GM18526 (cell line): ENCODE data around the gene GTF3C6.

ENCODE experiments used
- POLR2A ChIP-seq: IDR thresholded peaks from 3 replicates; pipeline ENCODE4 v1.6.1; 2011; ENCODE audit not compliant: insufficient read length; ENCODE audit errors: extremely low read depth

The GTF3C6 gene

DNA sequence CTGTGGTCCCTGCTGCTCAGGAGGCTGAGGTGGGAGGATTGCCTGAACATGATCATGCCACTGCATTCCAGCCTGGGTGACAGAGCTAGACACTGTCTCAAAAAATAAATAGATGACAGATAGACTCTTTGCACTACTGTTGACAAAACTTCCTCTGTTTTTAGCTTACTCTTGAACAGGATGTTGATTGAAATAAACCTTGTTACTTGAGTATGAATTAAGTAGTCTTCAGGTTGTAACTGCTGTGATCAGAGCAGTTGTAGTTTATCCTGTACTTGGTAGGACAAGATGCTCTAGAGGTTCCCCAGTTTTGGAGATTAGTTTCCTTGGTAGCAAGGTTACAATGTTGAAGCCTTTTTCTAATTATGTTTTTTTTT, 1.5 kb downstream of the GTF3C6 start:
- no peak for TF ChIP-seq POLR2A

DNA sequence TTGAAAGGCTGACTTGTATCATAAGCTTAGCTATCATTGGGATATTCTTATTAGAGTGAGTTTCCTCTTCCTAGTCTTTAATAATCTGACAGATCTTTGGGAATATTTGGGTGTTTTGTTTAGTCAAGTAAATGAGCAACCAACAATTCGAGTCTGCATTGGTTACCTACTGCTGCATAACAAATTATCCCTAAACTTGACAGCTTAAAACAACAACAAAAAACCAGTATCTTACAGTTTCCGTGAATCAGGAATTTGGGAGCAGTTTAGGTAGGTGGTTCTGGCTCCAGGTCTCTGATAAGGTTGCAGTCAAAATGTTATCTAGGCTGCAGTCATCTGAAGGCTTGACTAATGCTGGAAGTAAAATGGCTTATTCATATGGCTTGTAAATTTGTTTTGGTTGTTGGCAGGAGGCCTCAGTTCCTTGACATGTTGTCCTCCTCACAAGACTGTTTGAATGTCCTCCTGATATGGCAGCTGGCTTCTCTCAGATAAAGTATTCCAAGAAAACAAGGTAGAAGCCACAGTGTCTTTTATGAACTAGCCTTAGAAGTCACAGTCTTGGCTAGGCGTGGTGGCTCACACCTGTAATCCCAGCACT, 7.2 kb downstream of the GTF3C6 start:
- TF ChIP-seq POLR2A, result no peak

DNA sequence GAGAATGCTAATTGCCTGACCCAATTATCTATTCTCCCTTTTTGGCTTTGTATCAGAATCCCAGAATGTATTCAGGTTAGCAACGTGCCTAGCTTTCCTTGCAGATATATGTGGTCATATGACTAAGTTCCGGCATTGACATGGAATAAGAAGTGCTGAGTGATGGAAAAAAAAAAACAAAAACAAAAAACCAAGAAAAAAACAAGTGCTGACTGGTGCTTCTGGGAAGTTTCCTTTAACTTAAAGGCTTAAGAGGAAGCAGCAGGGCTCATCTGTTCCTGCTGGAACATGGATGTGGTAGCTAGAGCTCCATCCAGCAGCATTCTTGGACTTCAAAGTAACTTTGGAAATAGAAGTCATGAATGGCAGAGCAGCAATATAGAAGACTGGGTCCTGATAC, 13.0 kb downstream of the GTF3C6 start:
- no peak for TF ChIP-seq POLR2A

DNA sequence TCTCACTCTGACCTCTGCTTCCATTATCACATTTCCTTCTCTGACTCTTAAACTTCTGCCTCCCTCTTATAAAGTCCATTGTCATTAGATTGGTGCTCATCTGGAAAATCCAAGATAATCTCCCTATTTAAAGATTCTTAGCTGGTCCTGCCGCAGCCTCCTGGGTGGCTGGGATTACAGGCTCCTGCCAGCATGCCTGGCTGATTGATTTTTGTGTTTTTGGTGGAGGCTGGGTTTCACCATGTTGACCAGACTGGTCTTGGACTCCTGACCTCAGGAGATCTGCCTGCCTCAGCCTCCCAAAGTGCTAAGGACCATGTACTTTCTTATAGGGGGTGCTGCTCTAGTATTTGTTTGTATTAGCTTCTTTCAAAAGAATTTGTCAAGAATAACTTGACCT, 18.1 kb downstream of the GTF3C6 start:
- TF ChIP-seq POLR2A, result no peak

DNA sequence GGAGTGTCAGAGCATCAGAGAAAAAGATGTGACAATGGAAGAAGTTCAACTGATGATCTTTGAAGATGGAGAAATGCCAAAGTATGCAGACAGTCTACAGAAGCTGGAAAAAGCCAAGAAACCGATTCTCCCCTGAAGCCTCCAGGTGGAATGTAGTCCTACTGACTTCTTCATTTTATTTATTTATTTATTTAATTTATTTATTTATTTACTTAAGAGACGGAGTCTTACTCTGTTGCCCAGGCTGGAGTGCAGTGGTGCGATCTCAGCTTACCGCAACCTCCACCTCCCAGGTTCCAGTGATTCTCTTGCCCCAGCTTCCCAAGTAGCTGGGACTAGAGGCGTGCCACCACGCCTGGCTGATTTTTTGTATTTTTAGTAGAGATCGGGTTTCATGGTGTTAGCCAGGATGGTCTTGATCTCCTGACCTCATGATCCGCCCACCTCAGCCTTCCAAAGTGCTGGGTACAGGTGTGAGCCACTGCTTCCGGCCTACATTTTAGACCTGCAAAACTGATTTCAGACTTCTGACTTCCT, 21.1 kb downstream of the GTF3C6 start:
- no peak for TF ChIP-seq POLR2A

DNA sequence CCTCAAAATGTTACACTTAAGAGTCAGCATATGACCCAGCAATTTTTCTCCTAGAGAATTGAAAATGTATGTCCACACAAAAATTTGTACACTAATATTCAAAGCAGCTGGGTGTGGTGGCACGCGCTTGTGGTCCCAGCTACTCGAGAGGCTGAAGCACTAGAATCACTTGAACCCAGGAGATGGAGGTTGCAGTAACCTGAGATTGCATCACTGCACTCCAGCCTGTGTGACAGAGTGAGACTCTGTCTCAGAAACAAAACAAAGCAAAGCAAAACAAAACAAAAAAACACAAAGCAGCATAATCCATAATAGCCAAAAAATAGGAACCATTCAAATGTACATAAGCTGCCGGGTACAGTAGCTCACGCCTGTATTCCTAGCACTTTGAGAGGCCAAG, 21.7 kb downstream of the GTF3C6 start:
- TF ChIP-seq POLR2A, result no peak

DNA sequence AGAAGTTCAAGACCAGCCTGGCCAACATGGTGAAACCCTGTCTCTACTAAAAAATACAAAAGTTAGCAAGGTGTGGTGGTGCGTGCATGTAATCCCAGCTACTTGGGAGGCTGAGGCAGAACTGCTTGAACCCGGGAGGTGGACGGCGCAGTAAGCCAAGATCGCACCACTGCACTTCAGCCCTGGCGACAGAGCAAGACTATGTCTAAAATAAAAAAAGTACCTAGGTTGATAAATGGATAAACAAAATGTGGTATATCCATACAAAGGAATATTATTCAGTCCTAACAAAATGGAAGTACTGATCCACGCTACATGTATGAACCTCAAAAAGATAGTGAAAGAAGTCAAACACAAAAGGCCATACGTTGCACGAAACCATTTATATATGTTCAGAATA, 22.1 kb downstream of the GTF3C6 start:
- no peak for TF ChIP-seq POLR2A

DNA sequence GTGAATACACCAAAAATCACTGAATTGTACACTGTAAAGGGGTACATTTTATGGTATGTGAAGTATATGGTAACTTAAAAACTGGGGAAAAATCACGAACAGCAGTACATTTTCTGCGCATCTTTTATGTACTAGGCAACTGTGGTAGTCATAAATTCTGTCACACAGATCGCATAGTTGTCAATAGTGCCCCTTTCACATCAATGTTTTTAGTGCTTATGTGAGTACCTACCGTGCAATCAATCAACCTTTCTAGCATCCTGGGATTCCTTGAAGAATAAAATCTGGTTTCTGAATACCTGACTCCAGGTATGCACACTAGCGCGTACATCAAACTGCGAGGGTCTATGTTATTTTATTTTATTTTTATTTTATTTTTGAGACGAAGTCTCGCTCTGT, 22.7 kb downstream of the GTF3C6 start:
- no peak for TF ChIP-seq POLR2A

DNA sequence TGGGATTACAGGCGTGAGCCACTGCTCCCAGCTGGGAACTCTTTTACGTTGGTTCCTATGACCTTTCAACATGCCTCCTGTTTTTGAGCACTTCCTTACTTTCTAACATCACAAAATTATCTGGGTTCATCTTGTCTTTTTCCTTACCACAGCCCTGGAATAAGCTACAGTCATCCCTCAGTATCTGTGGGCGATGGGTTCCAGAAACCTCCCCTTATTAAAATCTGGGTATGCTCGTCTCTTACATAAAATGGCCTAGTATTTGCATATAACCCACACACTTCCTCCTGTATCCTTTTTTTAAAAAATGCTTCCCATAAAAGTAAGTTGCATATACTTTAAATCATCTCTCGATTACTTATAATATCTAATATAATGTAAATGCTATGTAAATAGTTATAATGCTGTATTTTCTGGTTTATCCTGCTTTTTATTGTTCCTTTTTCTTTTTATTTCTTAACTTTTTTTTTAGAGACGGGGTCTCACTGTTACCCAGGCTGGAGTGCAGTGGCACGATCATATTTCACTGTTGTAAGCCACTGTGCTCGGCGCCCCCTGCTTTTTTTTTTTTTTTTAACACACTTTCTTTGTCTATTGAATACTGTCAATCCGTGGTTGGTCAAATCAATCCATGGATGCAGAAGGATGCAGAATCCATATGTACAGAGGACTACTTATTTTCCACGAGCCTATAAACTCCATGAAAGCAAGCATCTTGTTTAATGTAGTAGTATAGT, 32.5 kb downstream of the GTF3C6 start:
- no peak for TF ChIP-seq POLR2A

DNA sequence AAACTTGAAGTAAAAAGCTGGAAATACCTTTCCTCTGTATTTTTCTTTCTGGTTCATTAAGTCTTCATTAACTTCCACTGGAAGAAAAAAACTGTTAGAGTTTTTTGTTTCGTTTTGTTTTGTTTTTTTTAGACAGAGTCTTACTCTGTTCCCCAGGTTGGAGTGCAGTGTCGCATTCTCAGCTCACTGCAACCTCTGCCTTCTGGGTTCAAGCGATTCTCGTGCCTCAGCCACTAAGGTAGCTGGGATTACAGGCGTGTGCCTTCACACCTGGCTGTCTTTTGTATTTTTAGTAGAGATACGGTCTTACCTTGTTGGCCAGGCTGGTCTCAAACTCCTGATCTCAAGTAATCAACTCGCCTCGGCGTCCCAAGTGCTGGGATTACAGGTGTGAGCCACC, 38.2 kb downstream of the GTF3C6 start:
- no peak for TF ChIP-seq POLR2A

DNA sequence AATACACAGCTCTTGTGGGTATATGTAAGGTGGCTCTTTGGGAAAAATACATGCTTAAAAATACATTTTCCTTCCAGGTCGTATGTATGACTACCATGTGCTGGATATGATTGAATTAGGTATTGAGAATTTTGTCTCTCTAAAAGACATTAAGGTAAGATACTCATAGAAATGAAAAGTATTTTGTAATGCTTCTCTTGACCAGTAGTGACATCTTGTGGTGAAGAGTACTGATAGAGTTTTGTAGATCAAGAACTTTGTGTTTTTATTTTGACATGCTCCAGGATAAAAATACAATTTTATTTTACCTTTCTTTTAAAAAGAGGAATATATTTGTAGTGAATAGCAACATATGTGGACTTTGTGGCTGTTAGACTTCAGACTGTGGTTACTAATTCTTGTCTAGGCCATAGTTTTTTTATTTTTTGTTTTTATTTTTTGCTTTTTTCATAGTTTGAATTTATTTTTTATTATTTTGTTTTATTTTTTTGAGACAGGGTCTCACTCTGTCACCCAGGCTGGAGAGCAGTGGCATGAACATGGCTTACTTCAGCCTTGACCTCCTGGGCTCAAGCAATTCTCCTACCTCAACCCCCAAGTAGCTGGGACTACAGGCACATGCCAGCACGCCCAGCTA, 41.2 kb downstream of the GTF3C6 start:
- TF ChIP-seq POLR2A, result no peak

DNA sequence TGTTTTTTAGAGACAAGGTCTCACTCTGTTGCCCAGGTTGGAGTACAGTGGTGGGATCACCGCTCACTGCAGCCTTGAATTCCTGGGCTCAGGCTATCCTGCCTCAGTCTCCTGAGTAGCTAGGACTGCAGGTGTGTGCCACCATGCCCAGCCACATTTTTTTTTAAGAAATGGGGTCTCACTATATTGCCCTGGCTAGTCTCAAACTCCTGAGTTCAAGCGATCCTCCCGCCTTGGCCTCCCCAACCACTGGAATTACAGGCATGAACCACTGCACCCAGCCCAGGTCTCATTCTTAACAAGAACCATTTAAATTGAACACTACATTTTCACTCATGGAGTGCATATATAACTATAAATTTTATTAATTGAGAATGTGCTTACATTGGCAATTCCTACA, 43.8 kb downstream of the GTF3C6 start:
- TF ChIP-seq POLR2A, result no peak

DNA sequence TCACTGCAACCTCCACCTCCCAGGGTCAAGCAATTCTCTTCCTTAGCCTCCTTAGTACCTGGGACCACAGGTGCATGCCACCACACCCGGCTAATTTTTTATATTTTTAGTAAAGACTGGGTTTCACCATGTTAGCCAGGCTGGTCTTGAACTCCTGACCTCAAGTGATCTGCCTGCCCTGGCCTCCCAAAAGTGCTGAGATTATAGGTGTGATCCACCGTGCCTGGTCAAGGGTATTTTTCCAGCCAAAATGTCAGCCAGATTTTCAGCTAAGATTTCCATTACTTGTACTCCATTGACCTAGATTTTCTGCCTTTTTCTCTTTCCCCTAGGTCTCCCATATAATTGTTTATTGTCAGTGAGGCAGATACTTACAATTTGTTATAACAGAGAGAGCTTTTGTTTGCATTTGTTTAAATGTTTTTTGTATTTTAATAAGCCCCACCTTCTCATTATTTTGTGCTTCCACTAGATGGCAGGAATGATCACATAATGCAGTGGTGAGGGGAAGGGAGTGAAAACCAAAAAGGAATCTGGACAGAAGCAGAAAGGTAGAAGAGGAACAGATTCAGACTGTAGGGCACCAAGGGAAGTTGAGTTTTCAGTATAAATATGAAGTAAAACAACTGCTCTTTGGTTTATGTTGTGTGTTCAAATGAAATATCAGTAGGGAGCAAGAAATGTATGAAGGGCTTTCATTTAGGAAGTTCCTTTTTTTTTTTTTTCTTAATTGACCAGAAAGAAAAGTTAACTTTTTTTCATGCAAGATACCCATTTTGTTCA, 53.0 kb downstream of the GTF3C6 start:
- no peak for TF ChIP-seq POLR2A

DNA sequence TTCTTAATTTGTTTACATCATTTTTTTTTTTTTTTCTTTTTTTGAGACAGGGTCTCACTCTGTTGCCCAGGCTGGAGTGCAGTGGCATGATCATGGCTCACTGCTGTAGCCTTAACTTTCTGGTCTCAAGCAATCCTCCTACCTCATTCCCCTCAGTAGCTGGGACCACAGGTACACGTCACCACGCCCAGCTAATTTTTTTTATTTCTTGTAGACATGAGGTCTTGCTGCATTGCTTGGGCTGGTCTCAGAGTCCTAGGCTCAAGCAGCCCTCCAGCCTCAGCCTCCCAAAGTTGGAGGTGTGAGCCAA, 53.6 kb downstream of the GTF3C6 start:
- TF ChIP-seq POLR2A, result no peak

DNA sequence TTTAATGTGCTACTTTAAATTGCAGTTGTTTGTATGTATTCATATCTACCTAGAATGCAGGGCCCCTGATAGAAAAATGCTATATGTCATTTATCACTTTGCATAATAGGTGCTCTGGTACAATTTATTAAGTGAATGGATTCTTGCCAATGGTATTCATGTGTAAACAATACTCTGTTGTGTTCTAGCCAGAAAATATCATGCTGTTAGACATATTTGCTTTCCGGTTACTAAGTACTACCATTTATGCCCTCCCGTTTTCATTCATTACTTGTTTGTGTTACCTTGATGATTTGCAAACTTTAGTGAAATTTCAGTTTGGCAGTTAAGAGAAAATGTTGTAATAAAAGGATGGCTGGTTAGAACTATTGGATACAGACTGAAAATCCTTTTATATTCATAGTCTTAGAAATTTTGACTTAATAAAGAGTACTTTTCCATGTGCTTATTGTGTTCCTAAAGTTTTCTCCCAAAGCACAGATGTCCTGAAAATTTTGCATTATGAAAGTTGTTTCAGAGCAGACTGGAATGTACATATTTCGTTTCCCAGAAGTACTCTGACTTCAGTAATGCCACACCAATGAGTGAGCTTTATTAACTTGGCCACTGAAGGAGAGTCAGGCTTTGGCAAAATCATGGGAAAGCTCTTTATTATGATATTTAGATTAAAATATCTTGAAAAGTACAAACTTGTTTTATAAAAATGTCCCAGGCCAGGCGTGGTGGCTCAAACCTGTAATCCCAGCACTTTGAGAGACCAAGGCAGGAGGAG, 54.8 kb downstream of the GTF3C6 start:
- TF ChIP-seq POLR2A, result no peak

DNA sequence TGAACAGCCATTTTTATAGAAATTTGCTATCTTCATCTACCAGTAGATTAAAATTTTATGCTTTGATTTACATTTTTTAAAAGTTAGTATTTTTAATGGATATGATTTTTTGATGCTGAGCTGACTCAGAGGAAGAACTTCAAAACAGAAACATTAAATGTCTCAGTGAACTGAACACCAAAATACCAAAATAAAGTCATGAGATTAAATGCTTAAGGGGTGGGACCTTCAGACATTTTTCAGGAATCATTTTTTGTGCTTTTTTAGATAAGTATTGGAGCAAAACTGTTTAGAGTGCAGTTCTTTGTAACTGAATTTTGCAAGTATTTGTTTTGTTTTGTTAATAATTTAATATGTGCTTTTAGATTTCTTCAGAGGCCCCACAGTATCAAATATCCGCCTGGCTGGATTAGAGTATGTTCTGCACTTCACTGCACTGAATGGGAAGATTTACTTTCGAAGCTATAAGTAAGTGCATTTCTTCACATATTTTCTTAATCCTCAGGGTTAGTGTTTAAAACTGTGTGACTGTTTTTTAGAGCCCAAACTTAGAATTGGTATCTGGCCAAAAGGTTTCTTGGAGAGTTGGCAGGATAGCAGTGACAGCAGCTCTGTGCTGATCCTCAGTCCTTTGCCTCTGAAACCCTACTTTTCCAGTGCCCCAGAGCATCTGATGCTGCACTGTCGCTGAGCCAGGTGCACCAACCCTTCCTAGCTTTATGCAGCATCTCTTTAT, 57.1 kb downstream of the GTF3C6 start:
- no peak for TF ChIP-seq POLR2A
